ENCODE data around the gene HMGN5.

DNA sequence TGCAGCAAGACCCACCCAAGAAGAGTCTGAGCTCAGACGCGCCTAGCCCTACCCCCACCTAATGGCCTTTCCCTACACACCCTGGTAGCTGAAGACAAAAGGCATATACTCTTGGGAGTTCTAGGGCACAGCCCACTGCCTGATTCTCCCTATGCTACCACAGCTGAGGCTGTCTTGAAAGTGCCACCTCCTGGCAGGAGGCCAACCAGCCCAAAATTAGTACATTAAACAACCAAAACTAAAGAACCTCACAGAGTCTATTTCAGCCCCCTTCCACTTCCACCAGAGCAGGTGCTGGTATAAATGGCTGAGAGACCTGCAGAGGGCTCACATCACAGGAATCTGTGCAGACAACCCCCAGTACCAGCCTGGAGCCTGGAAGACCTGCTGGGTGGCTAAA, 119.1 kb downstream of the HMGN5 start:
- TF ChIP-seq EZH2 (IDR thresholded peaks at IDR 0.05; ENCODE audit: borderline replicate concordance, low read depth, low read length, poor library complexity, severe bottlenecking) = no peak
- TF ChIP-seq, protein P1, sequence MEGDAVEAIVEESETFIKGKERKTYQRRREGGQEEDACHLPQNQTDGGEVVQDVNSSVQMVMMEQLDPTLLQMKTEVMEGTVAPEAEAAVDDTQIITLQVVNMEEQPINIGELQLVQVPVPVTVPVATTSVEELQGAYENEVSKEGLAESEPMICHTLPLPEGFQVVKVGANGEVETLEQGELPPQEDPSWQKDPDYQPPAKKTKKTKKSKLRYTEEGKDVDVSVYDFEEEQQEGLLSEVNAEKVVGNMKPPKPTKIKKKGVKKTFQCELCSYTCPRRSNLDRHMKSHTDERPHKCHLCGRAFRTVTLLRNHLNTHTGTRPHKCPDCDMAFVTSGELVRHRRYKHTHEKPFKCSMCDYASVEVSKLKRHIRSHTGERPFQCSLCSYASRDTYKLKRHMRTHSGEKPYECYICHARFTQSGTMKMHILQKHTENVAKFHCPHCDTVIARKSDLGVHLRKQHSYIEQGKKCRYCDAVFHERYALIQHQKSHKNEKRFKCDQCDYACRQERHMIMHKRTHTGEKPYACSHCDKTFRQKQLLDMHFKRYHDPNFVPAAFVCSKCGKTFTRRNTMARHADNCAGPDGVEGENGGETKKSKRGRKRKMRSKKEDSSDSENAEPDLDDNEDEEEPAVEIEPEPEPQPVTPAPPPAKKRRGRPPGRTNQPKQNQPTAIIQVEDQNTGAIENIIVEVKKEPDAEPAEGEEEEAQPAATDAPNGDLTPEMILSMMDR (conservative IDR thresholded peaks at IDR 0.05; ENCODE audit: low read depth, low read length) = no peak
